Skeletal muscle satellite cell (primary cell): ENCODE results near the gene SEBOX.

ENCODE experiments used
- H3K27me3 ChIP-seq: 2 replicates; pipeline ENCODE4 v1.7.0; 2013; ENCODE audit warnings: low read length; ENCODE audit not compliant: control insufficient read depth, insufficient read depth
- H3K36me3 ChIP-seq: 2 replicates; pipeline ENCODE4 v1.7.0; 2013; ENCODE audit warnings: mild to moderate bottlenecking, control low read depth, low read length; ENCODE audit not compliant: insufficient read depth
- H3K4me1 ChIP-seq: 2 replicates; pipeline ENCODE4 v1.7.0; 2013; ENCODE audit warnings: low read length; ENCODE audit not compliant: control insufficient read depth, insufficient read depth
- H3K4me2 ChIP-seq: 2 replicates; pipeline ENCODE4 v1.7.0; 2013; ENCODE audit warnings: mild to moderate bottlenecking, low read length
- H3K4me3 ChIP-seq: 2 replicates; pipeline ENCODE4 v1.7.0; 2013; ENCODE audit warnings: low read length
- H3K9ac ChIP-seq: 2 replicates; pipeline ENCODE4 v1.7.0; 2013; ENCODE audit warnings: mild to moderate bottlenecking, low read depth, low read length, moderate library complexity
- H3K9me3 ChIP-seq: replicated peaks from 2 replicates; pipeline ENCODE4 v1.7.0; 2013; ENCODE audit warnings: mild to moderate bottlenecking, control low read depth, low read length

SEBOX gene

GRCh38 chr17:28324781-28325180, 40.2 kb downstream of the SEBOX start:
- H3K4me1 ChIP-seq: peaks cover 6% of the 10 kb centered on the region
- peaks cover 24% of the 10 kb centered on the region for H3K36me3 ChIP-seq
- H3K9me3 ChIP-seq: no peaks in the 10 kb centered on the region
- H3K4me3 ChIP-seq: no peak overlapping the region
- no peak overlapping the region for H3K9ac ChIP-seq
- no peaks in the 10 kb centered on the region for H3K27me3 ChIP-seq
- H3K4me2 ChIP-seq: no peak overlapping the region

- Histone ChIP-seq H3K27me3 (no peaks in the 10 kb centered on the region), H3K36me3 (peaks cover 22% of the 10 kb centered on the region), H3K4me2 (no peak overlapping the region), H3K4me1 (peaks cover 10% of the 10 kb centered on the region), H3K9me3 (no peaks in the 10 kb centered on the region), H3K4me3 (no peak overlapping the region), H3K9ac (no peak overlapping the region)
These were observed 40.7 kb downstream of the SEBOX start for GRCh38 chr17:28324267-28324745.

DNA sequence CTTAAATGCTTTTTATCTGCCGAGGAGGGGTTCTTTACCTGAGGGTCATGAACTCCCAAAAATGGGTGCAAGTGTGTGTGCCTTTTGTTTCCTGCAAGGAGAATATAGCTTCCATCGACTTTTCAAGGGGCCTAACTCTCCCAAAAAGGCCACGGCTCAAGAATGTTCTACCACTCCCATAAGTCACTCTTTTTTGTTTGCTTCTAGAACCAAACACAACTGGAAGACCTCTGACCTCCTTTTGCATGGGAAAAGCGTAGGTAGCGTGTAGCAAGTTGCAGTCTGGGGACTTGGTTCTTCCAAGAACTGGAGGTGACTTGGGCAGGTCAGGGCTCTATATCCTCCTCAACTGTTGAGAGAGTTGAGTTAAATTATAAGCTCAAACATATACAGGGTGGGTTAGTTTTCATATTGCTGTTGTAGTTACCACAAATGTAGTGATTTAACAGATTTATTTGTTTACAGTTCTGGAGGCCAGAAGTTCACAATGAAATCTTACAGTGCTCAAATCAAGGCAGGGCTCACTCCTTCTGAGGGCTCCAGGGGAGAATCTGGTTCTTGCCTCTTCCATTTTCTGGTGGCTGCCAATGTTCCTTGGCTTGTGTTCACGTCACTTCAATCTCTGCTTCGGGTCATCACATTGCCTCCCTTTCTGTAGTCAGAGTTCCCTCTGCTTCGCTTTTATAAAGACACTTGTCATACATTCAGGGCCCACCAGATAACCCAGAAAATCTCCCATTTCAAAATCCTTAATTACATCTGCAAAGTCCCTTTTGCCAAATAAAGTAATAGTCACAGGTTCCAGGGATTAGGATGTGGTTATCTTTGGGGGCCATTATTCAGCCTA, 44.6 kb downstream of the SEBOX start:
- Histone ChIP-seq H3K4me1 (peaks cover 21% of the 10 kb centered on the region), H3K9ac (no peak overlapping the region), H3K4me2 (peak overlapping the region; percentile 94), H3K9me3 (no peaks in the 10 kb centered on the region), H3K4me3 (peak overlapping the region; percentile 80), H3K36me3 (no peaks in the 10 kb centered on the region), H3K27me3 (no peaks in the 10 kb centered on the region)

- H3K27me3 ChIP-seq: no peaks in the 10 kb centered on the region
These were observed 45.4 kb downstream of the SEBOX start for GRCh38 chr17:28319598-28319935.

DNA sequence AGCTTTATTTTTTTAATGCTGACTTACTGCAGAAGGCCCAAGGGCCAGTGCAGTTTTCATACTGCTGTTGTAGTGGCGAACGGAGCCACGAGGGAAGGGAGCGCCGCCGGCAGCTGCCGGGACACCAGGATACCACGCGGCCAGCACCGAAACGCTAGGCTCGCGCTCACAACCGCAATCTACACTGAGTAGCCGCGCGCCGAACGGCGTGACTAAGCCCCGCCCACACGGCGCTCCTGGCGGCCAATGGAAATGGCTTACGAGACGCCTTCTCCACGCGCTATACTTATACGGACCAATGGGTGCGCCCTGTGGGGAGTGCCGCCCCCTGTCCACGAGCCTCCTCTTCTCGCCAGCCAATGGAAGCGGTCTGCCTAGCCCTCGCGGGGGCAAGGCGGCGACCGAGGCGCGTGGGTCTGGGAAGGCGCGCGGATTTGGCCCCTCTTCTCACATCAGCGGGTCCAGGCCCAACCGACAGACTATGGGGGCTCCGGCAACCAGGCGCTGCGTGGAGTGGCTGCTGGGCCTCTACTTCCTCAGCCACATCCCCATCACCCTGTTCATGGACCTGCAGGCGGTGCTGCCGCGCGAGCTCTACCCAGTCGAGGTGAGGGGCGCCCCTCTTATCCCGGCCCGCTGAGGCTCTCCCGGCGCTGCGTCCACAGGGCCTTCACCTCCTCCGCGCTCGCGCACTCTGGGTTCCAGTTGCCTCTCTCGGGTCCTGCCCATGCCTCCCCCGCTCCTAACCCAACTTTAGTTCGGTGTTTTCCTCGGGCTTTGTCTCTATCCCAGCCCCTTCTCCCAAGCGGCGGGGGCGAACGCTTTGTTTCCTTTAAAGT, 46.0 kb downstream of the SEBOX start, which contains the start of gene TMEM97:
Gene TMEM97, plus strand, starts transcription at position 442 of the 839 bp plus-strand sequence. Its CDS starts 40 bp downstream, at position 482.
- Histone ChIP-seq H3K9me3 (no peaks in the 10 kb centered on the region), H3K4me3 (peak within 1 kb of the TSS; percentile 80), H3K9ac (peak within 1 kb of the TSS; percentile 80), H3K36me3 (no peaks in the 10 kb centered on the region), H3K4me2 (peak within 1 kb of the TSS; percentile 94), H3K4me1 (peaks cover 21% of the 10 kb centered on the region), H3K27me3 (peaks cover 2% of the 10 kb centered on the region)

More at GRCh38 chr17:28319598-28319935, 45.4 kb downstream of the SEBOX start:
- H3K36me3 ChIP-seq: no peaks in the 10 kb centered on the region
- H3K9ac ChIP-seq: peak overlapping the region; percentile 80
- no peaks in the 10 kb centered on the region for H3K9me3 ChIP-seq
- H3K4me1 ChIP-seq: peaks cover 21% of the 10 kb centered on the region
- H3K4me3 ChIP-seq: peak overlapping the region; percentile 80
- peak overlapping the region; percentile 94 for H3K4me2 ChIP-seq

DNA sequence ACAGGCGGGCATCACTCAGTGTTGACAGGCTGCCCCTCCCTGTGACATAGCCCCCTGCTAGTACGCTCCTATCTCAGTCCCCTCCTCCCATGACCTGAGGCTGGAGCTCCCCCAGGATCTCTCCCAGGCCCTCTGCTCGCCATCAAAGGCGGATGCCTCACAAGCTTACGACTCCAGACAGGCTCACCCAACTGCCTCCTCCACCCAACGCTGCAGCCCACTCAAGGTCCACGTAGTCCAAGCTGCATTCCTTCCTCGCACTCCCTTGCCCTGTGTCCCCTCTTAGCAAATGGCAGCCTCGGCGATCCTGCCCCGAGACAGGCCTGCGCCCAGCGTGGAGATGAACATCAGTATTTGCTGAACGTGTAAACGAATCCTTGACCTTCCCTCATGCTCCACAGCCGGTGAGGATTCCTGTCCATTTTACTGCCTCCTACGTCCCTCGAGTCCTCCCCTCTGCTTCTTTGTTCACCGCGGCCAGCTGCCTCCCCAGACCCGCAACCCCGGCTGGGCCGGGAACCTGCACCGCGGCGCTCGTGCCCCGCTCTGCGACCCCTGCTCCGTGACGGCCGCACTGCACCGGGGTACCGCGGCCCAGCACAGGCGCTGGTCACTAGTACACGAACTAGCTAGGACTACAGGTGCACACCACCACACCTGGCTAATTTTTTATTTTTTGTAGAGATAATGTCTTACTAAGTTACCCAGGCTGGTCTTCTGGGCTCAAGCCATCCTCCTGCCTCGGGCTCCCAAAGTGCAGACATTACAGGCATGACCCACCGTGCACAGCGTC, 46.8 kb downstream of the SEBOX start:
- peaks cover 8% of the 10 kb centered on the region for H3K27me3 ChIP-seq
- peak overlapping the region; percentile 33 for H3K9ac ChIP-seq
- H3K9me3 ChIP-seq: no peaks in the 10 kb centered on the region
- H3K36me3 ChIP-seq: no peaks in the 10 kb centered on the region
- peak overlapping the region; percentile 94 for H3K4me2 ChIP-seq
- peaks cover 21% of the 10 kb centered on the region for H3K4me1 ChIP-seq
- H3K4me3 ChIP-seq: peak overlapping the region; percentile 80

DNA sequence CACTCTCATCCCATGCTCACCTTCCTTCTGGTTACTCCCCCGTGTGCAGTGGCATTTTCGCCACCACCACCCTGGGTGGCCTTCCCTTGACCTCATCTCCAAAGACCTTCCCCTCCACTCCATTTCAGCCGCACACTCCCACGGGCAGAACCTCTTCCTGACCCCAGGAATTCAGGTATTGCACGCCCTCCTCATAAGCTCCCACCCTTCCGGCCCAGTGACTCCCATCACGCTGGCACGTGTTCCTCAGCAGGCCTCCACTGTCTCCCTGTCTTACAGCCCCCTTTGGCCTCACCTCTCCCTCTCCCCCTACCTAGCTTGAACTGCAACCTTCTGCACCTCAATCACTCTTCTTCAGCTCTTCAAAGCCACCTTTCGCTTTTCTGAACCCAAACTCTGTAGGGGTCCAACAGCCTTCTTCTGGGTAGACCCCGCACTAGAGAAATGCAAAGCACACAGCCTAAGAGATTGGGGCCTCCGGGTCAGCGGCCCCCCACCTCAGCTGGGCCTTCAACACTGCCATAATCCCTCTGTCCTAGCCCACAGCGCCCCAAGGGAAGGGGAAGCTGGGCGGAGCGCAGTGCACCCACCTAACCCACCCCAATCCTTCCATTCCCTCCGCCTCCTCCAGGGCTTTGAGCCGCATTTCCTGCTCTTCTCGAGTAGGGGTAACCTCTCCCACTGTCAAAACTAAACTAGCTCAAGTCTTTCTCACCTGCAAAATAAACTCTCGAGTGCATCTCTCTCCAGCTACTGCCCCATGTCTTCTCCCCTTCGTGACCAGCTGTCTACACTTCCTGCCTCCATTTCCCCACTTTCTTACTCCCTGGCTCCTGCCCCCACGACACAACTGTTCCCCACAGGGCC, 47.7 kb downstream of the SEBOX start:
- peaks cover 21% of the 10 kb centered on the region for H3K4me1 ChIP-seq
- H3K4me3 ChIP-seq: no peak overlapping the region
- H3K36me3 ChIP-seq: no peaks in the 10 kb centered on the region
- H3K9ac ChIP-seq: no peak overlapping the region
- no peak overlapping the region for H3K4me2 ChIP-seq
- peaks cover 16% of the 10 kb centered on the region for H3K27me3 ChIP-seq
- no peaks in the 10 kb centered on the region for H3K9me3 ChIP-seq

DNA sequence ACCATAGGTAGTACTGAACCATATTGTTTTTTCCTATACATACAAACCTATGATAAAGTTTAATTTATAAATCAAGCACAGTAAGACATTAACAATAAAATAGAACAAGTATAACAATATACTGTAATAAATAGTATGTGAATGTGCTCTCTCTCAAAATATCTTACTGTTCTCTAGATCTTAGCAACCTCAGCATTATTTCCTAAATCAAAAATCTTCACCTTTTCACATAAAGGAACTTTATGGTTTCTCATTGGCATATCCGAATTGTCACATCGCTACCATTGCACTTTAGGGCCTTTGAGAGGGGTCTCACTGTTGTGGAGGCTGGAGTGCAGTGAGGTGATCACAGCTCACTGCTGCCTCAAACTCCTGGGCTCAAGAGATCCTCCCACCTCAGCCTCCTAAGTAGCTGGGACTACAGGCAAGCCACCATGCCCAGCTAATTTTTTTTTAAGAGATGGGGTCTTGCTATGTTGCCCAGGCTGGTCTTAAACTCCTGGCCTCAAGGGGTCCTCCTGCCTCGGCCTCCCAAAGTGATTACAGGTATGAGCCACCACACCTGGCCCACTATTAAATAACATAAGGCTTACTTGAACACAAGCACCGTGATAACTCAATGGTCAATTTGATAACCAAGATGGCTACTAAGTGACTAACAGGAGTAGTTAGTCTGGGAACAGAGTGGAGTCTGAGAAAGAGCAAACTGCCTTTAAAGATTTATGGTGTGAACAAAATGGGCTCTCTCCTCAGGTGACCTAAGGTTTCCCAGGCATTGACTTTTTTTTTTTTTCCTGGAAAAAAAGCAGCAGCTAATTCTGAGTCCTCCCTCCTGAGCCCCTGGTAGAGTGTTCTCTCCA, 48.9 kb downstream of the SEBOX start:
- H3K4me1 ChIP-seq: peaks cover 21% of the 10 kb centered on the region

GRCh38 chr17:28313841-28314240, 51.2 kb downstream of the SEBOX start:
- H3K9me3 ChIP-seq: no peaks in the 10 kb centered on the region
- H3K4me3 ChIP-seq: no peak overlapping the region
- no peak overlapping the region for H3K9ac ChIP-seq
- H3K4me1 ChIP-seq: peaks cover 9% of the 10 kb centered on the region
- H3K36me3 ChIP-seq: no peaks in the 10 kb centered on the region
- no peak overlapping the region for H3K4me2 ChIP-seq
- H3K27me3 ChIP-seq: peaks cover 25% of the 10 kb centered on the region

More for the DNA sequence above, 48.9 kb downstream of the SEBOX start:
- Histone ChIP-seq H3K4me2 (no peak overlapping the region), H3K36me3 (no peaks in the 10 kb centered on the region), H3K4me3 (no peak overlapping the region), H3K9ac (no peak overlapping the region), H3K9me3 (no peaks in the 10 kb centered on the region), H3K27me3 (peaks cover 19% of the 10 kb centered on the region)
